ENCODE data around the gene SLC24A3. TPM values are rescaled to one million over a fixed set of nuclear protein-coding genes. Genes with fewer than 3 reads are reported as not detected.

The SLC24A3 gene
- total and polyA plus RNA-seq, 5 donors: 0.57 to 1.1 (median 0.76) TPM

DNA sequence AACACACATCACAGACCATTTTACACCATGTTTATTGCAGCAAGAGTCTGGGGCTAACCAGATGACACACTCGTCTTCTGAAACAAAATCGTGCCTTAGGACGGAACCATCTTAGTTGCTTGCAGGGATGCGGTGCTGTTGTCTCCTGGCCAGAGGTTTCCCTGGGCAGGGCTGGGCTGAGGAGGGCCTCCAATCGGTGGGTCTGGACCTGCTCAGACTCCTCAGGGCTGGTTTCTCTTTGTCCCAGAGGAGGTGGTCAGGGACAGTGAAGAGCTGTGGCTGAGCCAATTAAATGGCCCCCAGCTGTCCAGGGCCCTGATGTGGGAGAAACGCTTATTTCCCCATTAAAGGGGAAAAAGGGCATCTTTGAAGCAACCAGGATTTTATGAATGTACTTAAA lies 117.6 kb downstream of the SLC24A3 start:
- Histone ChIP-seq H3K4me1 (ENCODE audit: control insufficient read depth, insufficient read depth, low read length) (no peaks in the 10 kb centered on the region), H3K27ac (ENCODE audit: low read length) (no peak overlapping the region), H3K27me3 (ENCODE audit: control insufficient read depth, insufficient read depth) (no peaks in the 10 kb centered on the region), H3K4me3 (ENCODE audit: low read length) (no peak overlapping the region), H3K9me3 (ENCODE audit: control insufficient read depth, low read length) (no peaks in the 10 kb centered on the region)
- 87% methylated on average over 6 of the region's 6 CpGs for WGBS
- DNase-seq (no peak), ATAC-seq (no peak)
- intact Hi-C loops (cut with DNase I): no loop called here

DNA sequence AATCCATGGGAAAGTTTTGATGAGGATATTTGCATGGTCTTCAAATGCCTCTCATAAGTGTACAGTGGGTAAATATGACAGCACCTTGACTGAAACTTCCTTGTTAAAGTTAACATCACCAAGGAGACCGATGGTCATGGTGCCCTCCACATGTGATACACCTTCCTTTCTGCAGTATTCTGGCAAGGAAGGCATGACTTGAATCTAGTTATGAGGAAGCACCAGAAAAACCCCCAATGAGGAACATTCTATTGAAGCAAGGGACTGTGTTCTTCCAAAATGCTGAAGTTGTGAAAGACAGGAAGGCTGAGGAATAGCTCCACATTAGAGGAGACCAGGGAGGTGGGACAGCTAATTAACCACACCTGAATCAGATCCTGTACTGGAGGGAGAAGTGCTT lies 118.3 kb downstream of the SLC24A3 start:
- 84% methylated on average over 1 of the region's 1 CpG for WGBS
- DNase-seq (no peak), ATAC-seq (no peak)
- H3K4me1 ChIP-seq (ENCODE audit: control insufficient read depth, insufficient read depth, low read length): no peaks in the 10 kb centered on the region
- no peaks in the 10 kb centered on the region for H3K27me3 ChIP-seq (ENCODE audit: control insufficient read depth, insufficient read depth)
- no peaks in the 10 kb centered on the region for H3K9me3 ChIP-seq (ENCODE audit: control insufficient read depth, low read length)
- H3K27ac ChIP-seq (ENCODE audit: low read length): no peak overlapping the region
- H3K4me3 ChIP-seq (ENCODE audit: low read length): no peak overlapping the region
- intact Hi-C loops (cut with DNase I): no loop called here

DNA sequence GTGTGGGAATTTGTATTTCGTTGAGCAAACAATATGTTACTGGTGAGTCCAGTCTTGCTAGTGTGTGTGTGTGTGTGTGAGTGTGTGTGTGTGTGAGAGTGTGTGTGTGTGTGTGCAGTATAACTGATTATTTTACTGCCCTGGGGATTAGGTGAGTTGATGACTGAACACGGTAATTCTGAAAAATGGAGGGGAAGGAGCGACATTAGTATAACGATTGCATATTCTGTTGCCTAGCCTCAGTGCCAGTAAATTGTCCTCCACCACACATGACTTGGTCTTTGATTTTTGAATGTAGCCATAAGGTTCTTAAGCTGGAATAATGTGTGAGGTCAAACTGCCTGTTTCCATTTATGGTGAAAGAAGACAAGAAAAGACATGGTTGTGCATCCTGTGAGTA lies 121.1 kb downstream of the SLC24A3 start:
- DNase-seq (no peak), ATAC-seq (no peak)
- H3K4me3 ChIP-seq (ENCODE audit: low read length): no peak overlapping the region
- H3K9me3 ChIP-seq (ENCODE audit: control insufficient read depth, low read length): no peaks in the 10 kb centered on the region
- intact Hi-C loops (cut with DNase I): no loop called here
- H3K4me1 ChIP-seq (ENCODE audit: control insufficient read depth, insufficient read depth, low read length): no peaks in the 10 kb centered on the region
- H3K27ac ChIP-seq (ENCODE audit: low read length): no peak overlapping the region
- 79% methylated on average over 4 of the region's 4 CpGs for WGBS
- no peaks in the 10 kb centered on the region for H3K27me3 ChIP-seq (ENCODE audit: control insufficient read depth, insufficient read depth)

DNA sequence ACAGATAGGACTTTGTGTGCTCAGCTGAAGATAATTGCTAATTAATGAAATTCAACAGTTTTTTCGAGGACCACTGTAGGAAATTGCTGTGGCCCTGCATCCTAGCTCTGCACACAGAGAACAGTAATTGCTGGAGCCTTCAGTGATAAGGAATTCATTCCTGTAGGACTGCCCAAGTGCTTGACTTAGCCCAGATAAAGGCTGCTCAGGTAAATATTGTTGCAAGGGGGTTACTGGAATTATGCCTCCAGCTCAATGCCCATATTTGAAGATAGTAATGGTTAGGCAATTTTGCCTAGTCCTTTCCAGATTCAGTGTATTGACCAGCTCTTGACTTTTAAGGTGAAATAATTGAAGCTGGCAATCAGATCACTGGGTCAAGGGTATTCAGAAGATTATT lies 122.9 kb downstream of the SLC24A3 start:
- WGBS: 71% methylated on average over 1 of the region's 1 CpG
- intact Hi-C loops (cut with DNase I): no loop called here
- ATAC-seq: no peak

DNA sequence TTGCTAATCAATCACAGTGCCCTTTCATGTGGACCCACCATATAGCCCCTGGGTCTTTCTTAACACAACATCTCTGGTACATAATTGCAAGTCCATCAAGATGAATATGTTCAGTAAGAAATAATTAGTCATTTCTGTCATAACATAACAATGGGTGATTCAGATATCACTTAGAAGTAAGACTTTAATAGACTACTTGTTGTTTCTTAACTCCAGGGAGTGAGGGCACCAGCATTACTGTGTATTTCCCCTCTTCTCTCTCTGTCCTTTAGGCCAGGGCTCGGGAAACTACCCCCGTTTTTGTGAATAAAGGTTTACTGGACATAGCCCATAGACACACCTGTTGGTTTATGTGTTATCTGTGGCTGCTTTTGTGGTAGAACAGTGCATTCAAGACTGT lies 123.5 kb downstream of the SLC24A3 start:
- ATAC-seq: no peak
- DNase-seq: no peak
- H3K27ac ChIP-seq (ENCODE audit: low read length): no peak overlapping the region
- H3K27me3 ChIP-seq (ENCODE audit: control insufficient read depth, insufficient read depth): no peaks in the 10 kb centered on the region
- intact Hi-C loops (cut with DNase I): no loop called here
- H3K9me3 ChIP-seq (ENCODE audit: control insufficient read depth, low read length): no peaks in the 10 kb centered on the region
- no peaks in the 10 kb centered on the region for H3K4me1 ChIP-seq (ENCODE audit: control insufficient read depth, insufficient read depth, low read length)
- WGBS: 78% methylated on average over 2 of the region's 2 CpGs
- no peak overlapping the region for H3K4me3 ChIP-seq (ENCODE audit: low read length)

More for the DNA sequence above, 122.9 kb downstream of the SLC24A3 start:
- Histone ChIP-seq H3K27ac (ENCODE audit: low read length) (no peak overlapping the region), H3K9me3 (ENCODE audit: control insufficient read depth, low read length) (no peaks in the 10 kb centered on the region), H3K4me1 (ENCODE audit: control insufficient read depth, insufficient read depth, low read length) (no peaks in the 10 kb centered on the region), H3K27me3 (ENCODE audit: control insufficient read depth, insufficient read depth) (no peaks in the 10 kb centered on the region), H3K4me3 (ENCODE audit: low read length) (no peak overlapping the region)
- no peak for DNase-seq

DNA sequence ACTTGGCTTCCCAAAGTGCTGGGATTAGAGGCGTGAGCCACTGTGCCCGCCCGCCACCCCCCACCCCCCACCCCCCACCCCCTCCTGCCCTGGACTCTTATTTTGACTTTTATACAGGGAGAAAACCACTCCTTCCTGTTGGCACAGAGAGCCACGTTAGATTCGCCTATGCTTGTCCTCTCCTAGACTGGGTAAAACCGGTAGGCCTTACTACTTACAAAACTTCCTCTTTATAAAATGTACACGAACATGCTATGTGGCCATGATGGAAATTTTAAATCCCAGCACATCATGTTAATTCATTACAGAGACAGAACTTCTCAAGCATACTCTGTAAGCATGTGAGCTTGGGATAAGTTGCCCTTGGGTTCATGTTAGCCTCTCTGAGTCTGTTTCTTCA lies 124.2 kb downstream of the SLC24A3 start:
- Histone ChIP-seq H3K4me3 (ENCODE audit: low read length) (no peak overlapping the region), H3K4me1 (ENCODE audit: control insufficient read depth, insufficient read depth, low read length) (no peaks in the 10 kb centered on the region), H3K9me3 (ENCODE audit: control insufficient read depth, low read length) (no peaks in the 10 kb centered on the region), H3K27me3 (ENCODE audit: control insufficient read depth, insufficient read depth) (no peaks in the 10 kb centered on the region), H3K27ac (ENCODE audit: low read length) (no peak overlapping the region)
- ATAC-seq (no peak), DNase-seq (no peak)
- intact Hi-C loops (cut with DNase I): no loop called here
- 66% methylated on average over 7 of the region's 7 CpGs for WGBS

DNA sequence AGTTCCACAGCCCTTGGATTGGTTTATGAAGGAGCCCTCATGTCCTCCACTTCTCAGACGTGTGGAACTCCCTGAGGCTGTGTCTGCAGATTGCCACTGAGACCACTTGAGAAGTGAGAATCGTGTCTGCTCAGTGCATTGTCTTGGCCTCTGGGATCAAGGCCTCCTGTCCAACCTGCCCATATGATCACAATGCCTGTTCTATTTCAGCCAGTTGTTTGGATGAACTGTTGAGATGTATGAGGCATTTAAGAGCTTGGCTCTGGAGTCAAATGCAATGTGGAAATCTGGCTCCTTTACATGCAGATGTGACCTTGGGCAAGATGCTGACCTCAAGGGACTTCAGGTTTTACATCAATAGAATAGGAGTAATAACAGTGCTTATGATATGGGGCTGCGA lies 125.9 kb downstream of the SLC24A3 start:
- no peak overlapping the region for H3K27ac ChIP-seq (ENCODE audit: low read length)
- 77% methylated on average over 3 of the region's 3 CpGs for WGBS
- no peaks in the 10 kb centered on the region for H3K4me1 ChIP-seq (ENCODE audit: control insufficient read depth, insufficient read depth, low read length)
- intact Hi-C loops (cut with DNase I): no loop called here
- DNase-seq (no peak), ATAC-seq (no peak)
- H3K4me3 ChIP-seq (ENCODE audit: low read length): no peak overlapping the region
- no peaks in the 10 kb centered on the region for H3K27me3 ChIP-seq (ENCODE audit: control insufficient read depth, insufficient read depth)
- H3K9me3 ChIP-seq (ENCODE audit: control insufficient read depth, low read length): no peaks in the 10 kb centered on the region

DNA sequence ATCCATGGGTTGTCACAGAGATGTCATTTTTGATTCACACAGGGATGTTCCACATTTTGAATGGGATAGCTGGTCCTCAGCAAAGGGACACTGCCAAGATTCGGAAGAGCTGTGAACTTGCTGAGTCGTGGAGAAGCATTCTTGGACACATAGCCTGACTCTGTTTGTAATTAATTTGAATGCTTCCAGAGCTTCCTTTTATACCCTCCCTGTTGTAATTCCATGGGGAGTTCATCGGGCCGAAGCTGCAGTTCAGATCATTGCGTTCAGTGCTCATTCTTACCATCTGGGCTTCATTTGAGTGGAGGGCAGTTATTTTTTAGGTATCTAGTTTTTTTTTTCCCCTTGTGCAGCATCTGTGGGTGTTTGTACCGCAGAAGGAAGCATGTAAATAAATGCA lies 126.5 kb downstream of the SLC24A3 start:
- H3K27ac ChIP-seq (ENCODE audit: low read length): no peak overlapping the region
- intact Hi-C loops (cut with DNase I): no loop called here
- no peak for ATAC-seq

DNA sequence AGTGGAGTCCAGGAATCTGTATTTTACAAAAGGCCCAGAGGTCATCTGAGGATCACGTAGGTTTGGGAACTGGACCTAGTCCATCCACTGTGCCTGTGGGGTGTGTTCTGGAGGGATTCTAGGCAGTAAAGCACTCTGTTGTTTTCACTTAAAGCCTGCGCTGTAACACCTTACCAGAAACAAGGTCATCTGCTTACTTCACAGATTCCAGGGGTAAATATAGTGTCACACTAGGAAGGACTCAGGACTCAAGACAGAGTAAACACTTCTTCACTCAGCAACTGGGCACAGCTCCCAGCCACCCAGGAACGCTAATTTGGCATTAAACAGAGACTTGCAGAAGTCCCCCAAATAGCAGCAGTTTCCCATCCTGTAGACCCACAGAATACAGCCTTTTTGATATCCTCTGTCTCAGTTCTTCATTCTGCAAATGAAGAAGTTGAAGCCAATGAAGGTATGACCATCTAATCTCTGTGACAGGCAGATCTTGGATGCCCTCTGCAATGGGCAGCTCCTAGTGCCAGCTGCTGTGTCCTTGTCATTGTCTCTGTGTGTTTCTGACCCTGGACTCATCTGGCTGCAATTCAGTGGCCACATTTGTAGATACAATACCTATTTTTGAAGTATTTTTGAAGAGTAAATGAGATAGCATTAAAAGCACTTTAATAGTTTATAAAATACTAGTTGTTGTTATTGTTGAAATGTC lies 129.1 kb downstream of the SLC24A3 start:
- DNase-seq: no peak
- no peaks in the 10 kb centered on the region for H3K9me3 ChIP-seq (ENCODE audit: control insufficient read depth, low read length)
- H3K27ac ChIP-seq (ENCODE audit: low read length): no peak overlapping the region
- intact Hi-C loops (cut with DNase I): no loop called here
- no peaks in the 10 kb centered on the region for H3K27me3 ChIP-seq (ENCODE audit: control insufficient read depth, insufficient read depth)
- WGBS: 55% methylated on average over 3 of the region's 3 CpGs
- ATAC-seq: peak in 1 of 2 donors; percentile 33
- H3K4me3 ChIP-seq (ENCODE audit: low read length): no peak overlapping the region
- no peaks in the 10 kb centered on the region for H3K4me1 ChIP-seq (ENCODE audit: control insufficient read depth, insufficient read depth, low read length)

More for the DNA sequence above, 126.5 kb downstream of the SLC24A3 start:
- Histone ChIP-seq H3K4me3 (ENCODE audit: low read length) (no peak overlapping the region), H3K27me3 (ENCODE audit: control insufficient read depth, insufficient read depth) (no peaks in the 10 kb centered on the region), H3K9me3 (ENCODE audit: control insufficient read depth, low read length) (no peaks in the 10 kb centered on the region), H3K4me1 (ENCODE audit: control insufficient read depth, insufficient read depth, low read length) (no peaks in the 10 kb centered on the region)
- no peak for DNase-seq
- 52% methylated on average over 6 of the region's 6 CpGs for WGBS

DNA sequence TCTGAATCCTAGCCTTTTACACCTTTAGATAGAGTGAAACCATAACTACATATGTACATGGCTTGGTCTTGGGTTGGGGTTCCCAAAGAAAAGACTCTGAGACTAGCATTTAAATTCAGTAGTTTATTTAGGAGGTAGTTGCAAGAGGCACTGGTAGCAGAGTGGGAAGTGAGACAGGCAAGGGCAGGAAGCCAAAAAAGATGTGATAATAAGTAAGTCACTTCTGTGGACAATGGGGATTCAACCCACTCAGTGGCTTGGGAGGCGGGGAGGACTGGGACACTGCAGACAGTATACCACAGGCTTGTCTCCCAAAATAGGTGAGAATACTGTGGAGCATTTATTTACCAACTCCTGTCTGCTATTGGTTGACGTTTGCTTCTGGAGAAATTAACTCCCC lies 131.9 kb downstream of the SLC24A3 start:
- intact Hi-C loops (cut with DNase I): no loop called here
- 77% methylated on average over 2 of the region's 2 CpGs for WGBS
- no peak for ATAC-seq
- H3K4me1 ChIP-seq (ENCODE audit: control insufficient read depth, insufficient read depth, low read length): no peaks in the 10 kb centered on the region
- no peaks in the 10 kb centered on the region for H3K27me3 ChIP-seq (ENCODE audit: control insufficient read depth, insufficient read depth)
- H3K4me3 ChIP-seq (ENCODE audit: low read length): no peak overlapping the region
- no peak overlapping the region for H3K27ac ChIP-seq (ENCODE audit: low read length)
- no peaks in the 10 kb centered on the region for H3K9me3 ChIP-seq (ENCODE audit: control insufficient read depth, low read length)
- no peak for DNase-seq

DNA sequence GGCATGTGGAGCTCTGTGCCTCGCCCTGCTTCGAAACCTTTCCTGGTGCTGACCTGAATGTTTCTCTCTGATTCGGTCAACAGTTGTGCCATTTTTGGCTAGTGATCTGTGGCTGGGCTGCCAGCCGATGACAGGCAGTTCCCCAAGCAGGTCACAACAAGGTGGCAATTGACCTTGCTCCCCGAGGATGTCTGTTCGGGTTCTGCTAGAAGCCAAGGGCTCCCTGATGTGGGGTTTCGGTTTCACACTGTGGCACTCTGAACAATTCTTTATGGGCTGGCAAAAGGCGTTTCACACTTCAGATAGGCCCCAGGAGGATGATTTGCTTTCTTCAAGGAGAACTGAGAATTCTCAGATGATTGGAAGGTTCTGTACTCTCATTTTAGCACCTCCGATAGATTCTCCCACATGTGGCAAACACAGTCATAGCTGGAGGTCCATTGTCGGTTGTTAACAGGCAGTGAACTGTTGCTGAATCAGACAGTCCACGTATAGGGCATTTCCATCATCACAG lies 135.6 kb downstream of the SLC24A3 start:
- Histone ChIP-seq H3K4me1 (ENCODE audit: control insufficient read depth, insufficient read depth, low read length) (no peaks in the 10 kb centered on the region), H3K27ac (ENCODE audit: low read length) (no peak overlapping the region), H3K27me3 (ENCODE audit: control insufficient read depth, insufficient read depth) (no peaks in the 10 kb centered on the region), H3K4me3 (ENCODE audit: low read length) (no peak overlapping the region), H3K9me3 (ENCODE audit: control insufficient read depth, low read length) (no peaks in the 10 kb centered on the region)
- ATAC-seq (no peak), DNase-seq (no peak)
- intact Hi-C loops (cut with DNase I): no loop called here
- 74% methylated on average over 11 of the region's 11 CpGs for WGBS

DNA sequence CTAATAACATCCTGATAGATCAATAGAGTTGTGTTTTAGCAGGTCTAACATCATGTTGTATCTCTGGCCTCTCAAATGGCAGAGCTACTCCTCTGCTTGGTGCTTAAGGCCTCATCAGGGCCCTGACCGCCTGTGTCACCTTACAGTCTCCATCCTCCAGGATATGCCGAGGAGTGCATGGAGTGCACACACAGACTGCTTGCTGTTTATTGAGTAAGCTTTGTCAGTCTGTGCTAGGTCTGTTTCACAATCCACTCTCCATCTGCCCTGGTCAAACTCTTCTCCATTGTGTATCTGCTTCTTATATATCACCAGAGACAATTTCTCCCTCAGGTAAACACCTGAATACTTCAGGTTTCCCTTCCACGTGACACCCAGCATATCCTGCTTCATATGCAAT lies 136.1 kb downstream of the SLC24A3 start:
- Histone ChIP-seq H3K27ac (ENCODE audit: low read length) (no peak overlapping the region), H3K4me1 (ENCODE audit: control insufficient read depth, insufficient read depth, low read length) (no peaks in the 10 kb centered on the region), H3K4me3 (ENCODE audit: low read length) (no peak overlapping the region), H3K27me3 (ENCODE audit: control insufficient read depth, insufficient read depth) (no peaks in the 10 kb centered on the region), H3K9me3 (ENCODE audit: control insufficient read depth, low read length) (no peaks in the 10 kb centered on the region)
- WGBS: 79% methylated on average over 3 of the region's 3 CpGs
- intact Hi-C loops (cut with DNase I): no loop called here
- no peak for ATAC-seq
- no peak for DNase-seq

Data from right cardiac atrium (tissue), 5 donors.